ENCODE data around the gene TDRKH. TPM values are rescaled to one million over a fixed set of nuclear protein-coding genes. Genes with fewer than 3 reads are reported as not detected.
"Not testable (repeated sequence)": the region's sequence is repeated elsewhere in the genome, so short reads cannot be mapped to it uniquely, and the experiment has no call there.

TDRKH gene
- total RNA-seq, 3 donors from 2014 or later: 5.6 to 9.7 (median 6.7) TPM

GRCh38 chr1:151798571-151798970 is 8.3 kb upstream of the TDRKH start:
- no peaks in the 10 kb centered on the region for H3K27me3 ChIP-seq
- H3K36me3 ChIP-seq: no peaks in the 10 kb centered on the region
- DNase-seq (ENCODE audit: low spot score in 2 of 2): no peak
- no peaks in the 10 kb centered on the region for H3K9me3 ChIP-seq
- no peaks in the 10 kb centered on the region for H3K4me1 ChIP-seq
- no peak for TF ChIP-seq POLR2A (IDR thresholded peaks at IDR 0.05)
- no peak overlapping the region for H3K4me3 ChIP-seq
- no peak overlapping the region for H3K27ac ChIP-seq
- intact Hi-C loops (cut with DNase I; ENCODE audit: low total_unique reads): no loop called here

- H3K27me3 ChIP-seq: no peaks in the 10 kb centered on the region
- no peaks in the 10 kb centered on the region for H3K9me3 ChIP-seq
- peak overlapping the region; percentile 22 to 37 for H3K27ac ChIP-seq
- no peaks in the 10 kb centered on the region for H3K4me1 ChIP-seq
- intact Hi-C loops (cut with DNase I; ENCODE audit: low total_unique reads): no loop called here
- no peak for DNase-seq (ENCODE audit: low spot score in 2 of 2)
- peak in 1 of 3 donors; percentile 18 for TF ChIP-seq POLR2AphosphoS5 (IDR thresholded peaks at IDR 0.05)
- no peak for TF ChIP-seq CTCF (IDR thresholded peaks at IDR 0.05)
- peak overlapping the region; percentile 63 to 74 (median 63) for H3K4me3 ChIP-seq
- H3K36me3 ChIP-seq: no peaks in the 10 kb centered on the region
Observed at GRCh38 chr1:151790940-151791651, 796 bp upstream of the TDRKH start.

- H3K4me1 ChIP-seq: no peaks in the 10 kb centered on the region
- no peak overlapping the region for H3K4me3 ChIP-seq
- no peak overlapping the region for H3K27ac ChIP-seq
- TF ChIP-seq POLR2AphosphoS5 (IDR thresholded peaks at IDR 0.05) (no peak), POLR2A (IDR thresholded peaks at IDR 0.05) (no peak), CTCF (IDR thresholded peaks at IDR 0.05) (no peak)
- intact Hi-C loops (cut with DNase I; ENCODE audit: low total_unique reads): no loop called here
- no peaks in the 10 kb centered on the region for H3K9me3 ChIP-seq
- no peaks in the 10 kb centered on the region for H3K36me3 ChIP-seq
- H3K27me3 ChIP-seq: no peaks in the 10 kb centered on the region
- no peak for DNase-seq (ENCODE audit: low spot score in 2 of 2)
Observed at GRCh38 chr1:151787689-151788088, 2.6 kb downstream of the TDRKH start.

GRCh38 chr1:151783796-151784195 is 6.5 kb downstream of the TDRKH start:
- H3K27ac ChIP-seq: no peak overlapping the region
- no peak for DNase-seq (ENCODE audit: low spot score in 2 of 2)
- no peaks in the 10 kb centered on the region for H3K27me3 ChIP-seq
- H3K9me3 ChIP-seq: no peaks in the 10 kb centered on the region
- intact Hi-C loops (cut with DNase I; ENCODE audit: low total_unique reads): no loop called here
- H3K4me3 ChIP-seq: no peak overlapping the region
- no peaks in the 10 kb centered on the region for H3K36me3 ChIP-seq
- TF ChIP-seq POLR2A (IDR thresholded peaks at IDR 0.05) (no peak), CTCF (IDR thresholded peaks at IDR 0.05) (no peak), POLR2AphosphoS5 (IDR thresholded peaks at IDR 0.05) (no peak)
- no peaks in the 10 kb centered on the region for H3K4me1 ChIP-seq

GRCh38 chr1:151782741-151783140 is 7.6 kb downstream of the TDRKH start:
- no peak overlapping the region for H3K27ac ChIP-seq
- no peaks in the 10 kb centered on the region for H3K27me3 ChIP-seq
- intact Hi-C loops (cut with DNase I; ENCODE audit: low total_unique reads): no loop called here
- H3K36me3 ChIP-seq: no peaks in the 10 kb centered on the region
- no peaks in the 10 kb centered on the region for H3K9me3 ChIP-seq
- no peak overlapping the region for H3K4me3 ChIP-seq
- TF ChIP-seq POLR2A (IDR thresholded peaks at IDR 0.05): no peak
- no peak for TF ChIP-seq CTCF (IDR thresholded peaks at IDR 0.05)
- TF ChIP-seq POLR2AphosphoS5 (IDR thresholded peaks at IDR 0.05): no peak
- no peak for DNase-seq (ENCODE audit: low spot score in 2 of 2)
- H3K4me1 ChIP-seq: no peaks in the 10 kb centered on the region

- intact Hi-C loops (cut with DNase I; ENCODE audit: low total_unique reads): not testable (repeated sequence)
Observed at GRCh38 chr1:151782026-151782425, 8.3 kb downstream of the TDRKH start.

GRCh38 chr1:151780736-151781135 is 9.6 kb downstream of the TDRKH start:
- H3K27me3 ChIP-seq: not testable (repeated sequence)

More at GRCh38 chr1:151782026-151782425, 8.3 kb downstream of the TDRKH start:
- not testable (repeated sequence) for H3K36me3 ChIP-seq; H3K4me1 ChIP-seq; H3K9me3 ChIP-seq; DNase-seq (ENCODE audit: low spot score in 2 of 2); H3K27me3 ChIP-seq; H3K27ac ChIP-seq; H3K4me3 ChIP-seq

More at GRCh38 chr1:151780736-151781135, 9.6 kb downstream of the TDRKH start:
- H3K27ac ChIP-seq; H3K4me3 ChIP-seq; DNase-seq (ENCODE audit: low spot score in 2 of 2); H3K36me3 ChIP-seq; H3K9me3 ChIP-seq; intact Hi-C loops (cut with DNase I; ENCODE audit: low total_unique reads); H3K4me1 ChIP-seq: not testable (repeated sequence)

All from breast epithelium (tissue), 4 donors.